Heart right ventricle (tissue), 16 donors: ENCODE results near the gene FGD4. TPM values are rescaled to one million over a fixed set of nuclear protein-coding genes. Genes with fewer than 3 reads are reported as not detected.

Source experiments
- ATAC-seq, 8 donors: fragments of 200-7000 bp; cut with Tn5 transposase; one replicate each; pipeline ENCODE4 v1.9.1; 2020; ENCODE audit warnings: mild to moderate bottlenecking in 8 of 8, moderate library complexity in 8 of 8, moderate number of reproducible peaks in 1 of 8
- DNase-seq, 2 donors: peaks; one replicate each; pipeline ENCODE4 v3.0.0-alpha.2; 2020
- H3K27ac ChIP-seq, 10 donors: fragments of 200-600 bp; sonication (generic) in 2 of 10; one replicate each; pipeline versions ENCODE4 v1.5.0 to v1.8.0; 2020 to 2022; ENCODE audit warnings: mild to moderate bottlenecking in 3 of 10
- H3K27me3 ChIP-seq, 7 donors: fragments of 200-600 bp; one replicate each; pipeline ENCODE4 v1.8.0; 2021 to 2022; ENCODE audit warnings: mild to moderate bottlenecking in 2 of 7
- H3K36me3 ChIP-seq, 9 donors: fragments of 200-600 bp; sonication (generic) in 1 of 9; one replicate each; pipeline versions ENCODE4 v1.5.0 to v1.8.0; 2020 to 2022; ENCODE audit warnings: mild to moderate bottlenecking in 2 of 9
- H3K4me1 ChIP-seq, 9 donors: fragments of 200-600 bp; sonication (generic) in 1 of 9; one replicate each; pipeline versions ENCODE4 v1.5.0 to v1.8.0; 2020 to 2022; ENCODE audit warnings: mild to moderate bottlenecking in 4 of 9
- H3K4me3 ChIP-seq, 10 donors: fragments of 200-600 bp; sonication (generic) in 2 of 10; one replicate each; pipeline versions ENCODE4 v1.5.0 to v1.8.0; 2020 to 2022; ENCODE audit warnings: mild to moderate bottlenecking in 7 of 10, moderate library complexity in 2 of 10
- H3K9me3 ChIP-seq, 11 donors: fragments of 200-600 bp in 10 of 11; sonication (generic) in 2 of 11; one replicate each; pipeline versions ENCODE4 v1.5.0 to v1.8.0; 2013 to 2022; ENCODE audit warnings: mild to moderate bottlenecking in 2 of 11, control low read depth in 1 of 11, moderate library complexity in 1 of 11
- CTCF ChIP-seq, 9 donors: fragments of 200-600 bp; sonication (generic) in 2 of 9; IDR thresholded peaks; one replicate each; pipeline versions ENCODE4 v1.5.0 to v1.8.0; 2021 to 2022; ENCODE audit warnings: antibody characterized with exemption in 9 of 9, mild to moderate bottlenecking in 5 of 9, moderate library complexity in 1 of 9
- WGBS, 2 donors: extraction: QIAGEN DNeasy Blood & Tissue Kit; methylation state at CpG; one replicate each; pipeline ENCODE4 v1.1.7; 2013; ENCODE audit warnings: inconsistent platforms in 1 of 2; 5-methylcytosine and 5-hydroxymethylcytosine counted together
- intact Hi-C, 10 donors: fragments of 100-400 bp; cut with DNase I; formaldehyde crosslinking; loops; one replicate each; pipeline versions ENCODE4 v1.11.1 to v1.14.2; 2022
- polyA plus RNA-seq, 2 donors: library from polyadenylated mRNA; stranded (reverse); fragments of 200-250 nt; gene quantifications; one replicate each; pipeline ENCODE4 v1.2.3, GENCODE V29; 2013
- total RNA-seq, 10 donors: library from RNA; stranded (reverse); fragmentation: NEBNext Ultra II Directional in 3 of 10; extraction: Animal tissue kit (Norgen Biotek cat#: 25700) in 3 of 10; gene quantifications; one replicate each; pipeline versions ENCODE4 v1.2.1 to v1.2.4, GENCODE V29; 2021 to 2023
- donor health status: Arrhythmogenic right ventricular cardiomyopathy.
- donor health status: ischemic (EF 13 %, LVEDD 7.1; RV severe dilation, severe dysfunction).
- donor health status: healthy with polysubstance abuse.
- donor health status: DM: no; HTN: yes; CAD: no.
- donor health status: DM: no; HTN: no; CAD: no.
- donor health status: ischemic (EF 25% LVEDD 6.9; RV normal size, moderate dysfunction).
- donor health status: ischemic (EF 25% LVEDD 5.7; RV mildly dilated, moderate dysfunction).
- donor health status: healthy.
- donor health status: DM: yes; HTN: yes; CAD: no.
- donor health status: Ischemic cardiomyopathy.
- donor health status: ischemic (EF 35%, LVEDD 5.7; RV mildly dilated, moderate dysfunction).
- donor health status: nonischemic (EF 11% LVEDD 7.7; RV severe dilation, severe dysfunction).
- donor health status: DM: yes; HTN: yes; CAD: no.
- donor health status: PGD.
- donor health status: ischemic (EF 29% LVEDD 5.4; RV normal size, mild dysfunction).
- donor health status: nonischemic (EF 23%, LVEDD 6.1; RV moderate dilation, normal function).

Gene FGD4
- total and polyA plus RNA-seq, 12 donors, result 2.6 to 36.9 (median 25.5) TPM

- TF ChIP-seq CTCF (IDR thresholded peaks at IDR 0.05), result no peak
- Histone ChIP-seq H3K9me3 (no peaks in the 10 kb centered on the region), H3K36me3 (peaks cover 0 to 2% (median 0%) of the 10 kb centered on the region in 9 donors), H3K4me3 (no peak overlapping the region), H3K27me3 (no peaks in the 10 kb centered on the region), H3K4me1 (peaks cover 0 to 7% (median 2%) of the 10 kb centered on the region in 9 donors), H3K27ac (no peak overlapping the region)
- ATAC-seq (no peak), DNase-seq (no peak)
- WGBS, 2 donors, result 81 to 84% methylated on average over 3 of the region's 3 CpGs
- intact Hi-C loops, result loop anchor here in 3 of 10 donors (5.0 to 10.0 kb wide), 2 partner anchors 82 to 309 kb away; no protein-coding TSS in a partner anchor
These were observed 36.5 kb upstream of the FGD4 start for GRCh38 chr12:32362892-32363291.

- intact Hi-C loops, result loop anchor here in 7 of 10 donors (1.0 to 10.0 kb wide), 6 partner anchors 79 to 307 kb away; no protein-coding TSS in a partner anchor
- 55% methylated on average over 5 of the region's 5 CpGs for WGBS, 2 donors
These were observed 33.8 kb upstream of the FGD4 start for GRCh38 chr12:32365473-32366064.

DNA sequence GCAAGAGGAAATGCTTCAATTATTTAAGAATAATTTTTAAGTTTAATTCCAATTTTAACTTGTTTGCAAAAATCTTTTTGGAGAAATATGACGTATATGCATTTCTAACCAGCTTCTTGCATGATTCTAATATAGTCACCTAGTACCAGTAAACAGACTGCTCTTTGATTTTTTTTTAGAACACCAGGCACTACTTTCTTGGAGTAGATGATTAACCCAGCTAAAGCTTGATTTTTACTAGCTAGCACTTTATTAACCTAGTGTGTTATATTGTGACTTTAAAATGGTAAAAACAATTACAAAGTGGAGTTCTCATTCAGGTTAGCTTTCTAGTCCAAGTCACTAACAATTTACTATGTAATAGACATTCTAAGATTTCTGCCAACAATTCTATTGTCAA, 32.6 kb upstream of the FGD4 start:
- H3K4me3 ChIP-seq, result no peak overlapping the region
- DNase-seq (no peak), ATAC-seq (no peak)
- TF ChIP-seq CTCF (IDR thresholded peaks at IDR 0.05), result no peak
- H3K27ac ChIP-seq, result no peak overlapping the region
- intact Hi-C loops, result loop anchor here in 6 of 10 donors (5.0 to 10.0 kb wide), 4 partner anchors 78 to 306 kb away; no protein-coding TSS in a partner anchor
- peaks cover 0 to 7% (median 2%) of the 10 kb centered on the region in 9 donors for H3K4me1 ChIP-seq
- H3K36me3 ChIP-seq, result peaks cover 0 to 6% (median 0%) of the 10 kb centered on the region in 9 donors
- 85 to 91% methylated on average over 1 of the region's 1 CpG for WGBS, 2 donors
- H3K9me3 ChIP-seq, result no peaks in the 10 kb centered on the region
- no peaks in the 10 kb centered on the region for H3K27me3 ChIP-seq

More at GRCh38 chr12:32365473-32366064, 33.8 kb upstream of the FGD4 start:
- peak; percentile 64 to 87 (median 84) for TF ChIP-seq CTCF (IDR thresholded peaks at IDR 0.05)
- ATAC-seq (peak in 5 of 8 donors; percentile 62 to 76 (median 71)), DNase-seq (peak in 1 of 2 donors; percentile 57)
- H3K27me3 ChIP-seq, result no peaks in the 10 kb centered on the region
- peaks cover 0 to 7% (median 2%) of the 10 kb centered on the region in 9 donors for H3K4me1 ChIP-seq
- no peak overlapping the region for H3K4me3 ChIP-seq
- H3K27ac ChIP-seq, result no peak overlapping the region
- H3K36me3 ChIP-seq, result peaks cover 0 to 6% (median 0%) of the 10 kb centered on the region in 9 donors
- no peaks in the 10 kb centered on the region for H3K9me3 ChIP-seq

GRCh38 chr12:32367381-32367780, 32.0 kb upstream of the FGD4 start:
- DNase-seq (no peak), ATAC-seq (no peak)
- peaks cover 0 to 6% (median 0%) of the 10 kb centered on the region in 9 donors for H3K36me3 ChIP-seq
- WGBS, 2 donors, result 68 to 72% methylated on average over 4 of the region's 4 CpGs
- H3K9me3 ChIP-seq, result no peaks in the 10 kb centered on the region
- no peak overlapping the region for H3K4me3 ChIP-seq
- no peaks in the 10 kb centered on the region for H3K27me3 ChIP-seq
- no peak for TF ChIP-seq CTCF (IDR thresholded peaks at IDR 0.05)
- peaks cover 0 to 7% (median 2%) of the 10 kb centered on the region in 9 donors for H3K4me1 ChIP-seq
- H3K27ac ChIP-seq, result no peak overlapping the region
- intact Hi-C loops, result loop anchor here in 6 of 10 donors (5.0 to 10.0 kb wide), 4 partner anchors 77 to 305 kb away; no protein-coding TSS in a partner anchor
